HEK293 (cell line): ENCODE data around the gene SLC38A1.

ENCODE experiments used
- GLIS1 ChIP-seq: fragments of 450-650 bp; formaldehyde crosslinking; IDR thresholded peaks from 2 replicates; pipeline ENCODE4 v1.5.1; 2016; ENCODE audit warnings: missing biosample characterization, missing genetic modification characterization
- KLF1 ChIP-seq: fragments of 450-650 bp; formaldehyde crosslinking; IDR thresholded peaks from 2 replicates; pipeline ENCODE4 v1.5.1; 2016; ENCODE audit warnings: missing biosample characterization, missing genetic modification characterization
- KLF9 ChIP-seq: fragments of 450-650 bp; formaldehyde crosslinking; IDR thresholded peaks from 2 replicates; pipeline ENCODE4 v1.5.1; 2016; ENCODE audit warnings: missing biosample characterization, missing genetic modification characterization, low read depth
- MZF1 ChIP-seq: fragments of 450-650 bp; formaldehyde crosslinking; IDR thresholded peaks from 2 replicates; pipeline ENCODE4 v1.5.1; 2017; ENCODE audit warnings: missing biosample characterization, missing genetic modification characterization, borderline replicate concordance
- OVOL3 ChIP-seq: fragments of 450-650 bp; formaldehyde crosslinking; IDR thresholded peaks from 2 replicates; pipeline ENCODE4 v1.5.1; 2016; ENCODE audit warnings: missing biosample characterization, missing genetic modification characterization
- PATZ1 ChIP-seq: fragments of 450-650 bp; formaldehyde crosslinking; IDR thresholded peaks from 2 replicates; pipeline ENCODE4 v1.5.1; 2016; ENCODE audit warnings: missing biosample characterization, missing genetic modification characterization
- YY1 ChIP-seq: fragments of 450-650 bp; formaldehyde crosslinking; IDR thresholded peaks from 2 replicates; pipeline ENCODE4 v1.5.1; 2018; ENCODE audit warnings: missing biosample characterization, missing genetic modification characterization
- ZBTB6 ChIP-seq: fragments of 450-650 bp; formaldehyde crosslinking; IDR thresholded peaks from 2 replicates; pipeline ENCODE4 v1.5.1; 2017; ENCODE audit warnings: missing biosample characterization, missing genetic modification characterization
- ZBTB8A ChIP-seq: fragments of 450-650 bp; formaldehyde crosslinking; IDR thresholded peaks from 2 replicates; pipeline ENCODE4 v1.5.1; 2016; ENCODE audit warnings: missing biosample characterization, missing genetic modification characterization
- ZFP3 ChIP-seq: fragments of 450-650 bp; formaldehyde crosslinking; IDR thresholded peaks from 2 replicates; pipeline ENCODE4 v1.5.1; 2016; ENCODE audit warnings: low read depth, missing biosample characterization, missing genetic modification characterization
- ZNF112 ChIP-seq: fragments of 450-650 bp; formaldehyde crosslinking; IDR thresholded peaks from 2 replicates; pipeline ENCODE4 v1.5.0; 2017; ENCODE audit warnings: missing biosample characterization, missing genetic modification characterization
- ZNF16 ChIP-seq: fragments of 450-650 bp; formaldehyde crosslinking; IDR thresholded peaks from 2 replicates; pipeline ENCODE4 v1.5.1; 2016; ENCODE audit warnings: low read depth, missing biosample characterization, missing genetic modification characterization
- ZNF2 ChIP-seq: fragments of 450-650 bp; formaldehyde crosslinking; IDR thresholded peaks from 2 replicates; pipeline ENCODE4 v1.5.1; 2016; ENCODE audit warnings: missing biosample characterization, missing genetic modification characterization
- ZNF223 ChIP-seq: fragments of 450-650 bp; formaldehyde crosslinking; IDR thresholded peaks from 2 replicates; pipeline ENCODE4 v1.5.1; 2016; ENCODE audit warnings: missing biosample characterization, missing genetic modification characterization
- ZNF239 ChIP-seq: fragments of 450-650 bp; formaldehyde crosslinking; IDR thresholded peaks from 2 replicates; pipeline ENCODE4 v1.5.1; 2016; ENCODE audit warnings: missing biosample characterization, missing genetic modification characterization
- ZNF292 ChIP-seq: fragments of 450-650 bp; formaldehyde crosslinking; IDR thresholded peaks from 2 replicates; pipeline ENCODE4 v1.5.1; 2016; ENCODE audit warnings: low read depth, missing biosample characterization, missing genetic modification characterization, borderline replicate concordance
- ZNF404 ChIP-seq: fragments of 450-650 bp; formaldehyde crosslinking; IDR thresholded peaks from 2 replicates; pipeline ENCODE4 v1.5.1; 2017; ENCODE audit warnings: missing biosample characterization, missing genetic modification characterization
- ZNF48 ChIP-seq: fragments of 450-650 bp; formaldehyde crosslinking; IDR thresholded peaks from 2 replicates; pipeline ENCODE4 v1.5.1; 2016; ENCODE audit warnings: missing biosample characterization, missing genetic modification characterization
- ZNF580 ChIP-seq: fragments of 450-650 bp; formaldehyde crosslinking; IDR thresholded peaks from 2 replicates; pipeline ENCODE4 v1.5.1; 2016; ENCODE audit warnings: missing biosample characterization, missing genetic modification characterization
- ZNF624 ChIP-seq: fragments of 450-650 bp; formaldehyde crosslinking; IDR thresholded peaks from 2 replicates; pipeline ENCODE4 v1.5.1; 2017; ENCODE audit warnings: missing biosample characterization, missing genetic modification characterization
- ZNF670 ChIP-seq: fragments of 450-650 bp; formaldehyde crosslinking; IDR thresholded peaks from 2 replicates; pipeline ENCODE4 v1.5.1; 2016; ENCODE audit warnings: missing biosample characterization, missing genetic modification characterization, low read depth
- ZNF785 ChIP-seq: fragments of 450-650 bp; formaldehyde crosslinking; IDR thresholded peaks from 2 replicates; pipeline ENCODE4 v1.5.1; 2016; ENCODE audit warnings: missing biosample characterization, missing genetic modification characterization
- ZNF792 ChIP-seq: fragments of 450-650 bp; formaldehyde crosslinking; IDR thresholded peaks from 2 replicates; pipeline ENCODE4 v1.5.1; 2016; ENCODE audit warnings: missing biosample characterization, missing genetic modification characterization
- ZSCAN18 ChIP-seq: fragments of 450-650 bp; formaldehyde crosslinking; IDR thresholded peaks from 2 replicates; pipeline ENCODE4 v1.5.1; 2016; ENCODE audit warnings: missing biosample characterization, missing genetic modification characterization
- TF ChIP-seq, protein P1 (sequence below): fragments of 450-650 bp; formaldehyde crosslinking; IDR thresholded peaks from 2 replicates; pipeline ENCODE4 v1.5.1; 2016; ENCODE audit warnings: missing biosample characterization, missing genetic modification characterization
- TF ChIP-seq, protein P2 (sequence below): fragments of 450-650 bp; formaldehyde crosslinking; IDR thresholded peaks from 2 replicates; pipeline ENCODE4 v1.5.1; 2016; ENCODE audit warnings: missing biosample characterization, missing genetic modification characterization
- TF ChIP-seq, protein P3 (sequence below): fragments of 450-650 bp; formaldehyde crosslinking; IDR thresholded peaks from 2 replicates; pipeline ENCODE4 v1.5.1; 2017; ENCODE audit warnings: missing biosample characterization, missing genetic modification characterization
- TF ChIP-seq, protein P4 (sequence below): fragments of 450-650 bp; formaldehyde crosslinking; IDR thresholded peaks from 2 replicates; pipeline ENCODE4 v1.5.1; 2016; ENCODE audit warnings: missing biosample characterization, missing genetic modification characterization, borderline replicate concordance

SLC38A1 gene

GRCh38 chr12:46268583-46269428, at the start of gene SLC38A1 (continued):
- TF ChIP-seq ZSCAN18 (tag by site-specific recombination) (0 out of 2 replicates have a peak, but pooled peaks have one; percentile 13), ZNF292 (no peak), ZFP3 (no peak; the same call in 1 of the 2 replicates), PATZ1 (tag by site-specific recombination) (peak; percentile 90), GLIS1 (tag by site-specific recombination) (peak; percentile 74), ZNF624 (no peak), ZNF112 (tag by site-specific recombination) (no peak), ZNF239 (no peak), ZNF2 (tag by site-specific recombination) (peak; percentile 93), ZNF785 (tag by site-specific recombination) (peak; percentile 82; the same call in 1 of the 2 replicates), ZNF670 (tag by site-specific recombination) (no peak), KLF9 (tag by site-specific recombination) (peak; percentile 56; the same call in 1 of the 2 replicates), ZNF48 (tag by site-specific recombination) (no peak), ZNF792 (tag by site-specific recombination) (0 out of 2 replicates have a peak, but pooled peaks have one; percentile 84), KLF1 (tag by site-specific recombination) (peak; percentile 89), ZNF223 (tag by site-specific recombination) (no peak), OVOL3 (tag by site-specific recombination) (peak; percentile 68; the same call in 1 of the 2 replicates), YY1 (tag by site-specific recombination) (peak; percentile 57), ZNF404 (no peak), MZF1 (tag by site-specific recombination) (peak; percentile 36; the same call in 1 of the 2 replicates), ZNF16 (tag by site-specific recombination) (no peak), ZBTB6 (tag by site-specific recombination) (peak; percentile 5; the same call in 1 of the 2 replicates), ZNF580 (tag by site-specific recombination) (no peak; the same call in 1 of the 2 replicates), ZBTB8A (tag by site-specific recombination) (peak; percentile 96)
- TF ChIP-seq, protein P1, sequence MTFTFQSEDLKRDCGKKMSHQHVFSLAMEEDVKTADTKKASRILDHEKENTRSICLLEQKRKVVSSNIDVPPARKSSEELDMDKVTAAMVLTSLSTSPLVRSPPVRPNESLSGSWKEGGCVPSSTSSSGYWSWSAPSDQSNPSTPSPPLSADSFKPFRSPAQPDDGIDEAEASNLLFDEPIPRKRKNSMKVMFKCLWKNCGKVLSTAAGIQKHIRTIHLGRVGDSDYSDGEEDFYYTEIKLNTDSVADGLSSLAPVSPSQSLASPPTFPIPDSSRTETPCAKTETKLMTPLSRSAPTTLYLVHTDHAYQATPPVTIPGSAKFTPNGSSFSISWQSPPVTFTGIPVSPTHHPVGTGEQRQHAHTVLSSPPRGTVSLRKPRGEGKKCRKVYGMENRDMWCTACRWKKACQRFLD (tag by site-specific recombination), result no peak
- TF ChIP-seq, protein P2, sequence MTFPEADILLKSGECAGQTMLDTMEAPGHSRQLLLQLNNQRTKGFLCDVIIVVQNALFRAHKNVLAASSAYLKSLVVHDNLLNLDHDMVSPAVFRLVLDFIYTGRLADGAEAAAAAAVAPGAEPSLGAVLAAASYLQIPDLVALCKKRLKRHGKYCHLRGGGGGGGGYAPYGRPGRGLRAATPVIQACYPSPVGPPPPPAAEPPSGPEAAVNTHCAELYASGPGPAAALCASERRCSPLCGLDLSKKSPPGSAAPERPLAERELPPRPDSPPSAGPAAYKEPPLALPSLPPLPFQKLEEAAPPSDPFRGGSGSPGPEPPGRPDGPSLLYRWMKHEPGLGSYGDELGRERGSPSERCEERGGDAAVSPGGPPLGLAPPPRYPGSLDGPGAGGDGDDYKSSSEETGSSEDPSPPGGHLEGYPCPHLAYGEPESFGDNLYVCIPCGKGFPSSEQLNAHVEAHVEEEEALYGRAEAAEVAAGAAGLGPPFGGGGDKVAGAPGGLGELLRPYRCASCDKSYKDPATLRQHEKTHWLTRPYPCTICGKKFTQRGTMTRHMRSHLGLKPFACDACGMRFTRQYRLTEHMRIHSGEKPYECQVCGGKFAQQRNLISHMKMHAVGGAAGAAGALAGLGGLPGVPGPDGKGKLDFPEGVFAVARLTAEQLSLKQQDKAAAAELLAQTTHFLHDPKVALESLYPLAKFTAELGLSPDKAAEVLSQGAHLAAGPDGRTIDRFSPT (tag by site-specific recombination), result peak; percentile 96
- TF ChIP-seq, protein P3, sequence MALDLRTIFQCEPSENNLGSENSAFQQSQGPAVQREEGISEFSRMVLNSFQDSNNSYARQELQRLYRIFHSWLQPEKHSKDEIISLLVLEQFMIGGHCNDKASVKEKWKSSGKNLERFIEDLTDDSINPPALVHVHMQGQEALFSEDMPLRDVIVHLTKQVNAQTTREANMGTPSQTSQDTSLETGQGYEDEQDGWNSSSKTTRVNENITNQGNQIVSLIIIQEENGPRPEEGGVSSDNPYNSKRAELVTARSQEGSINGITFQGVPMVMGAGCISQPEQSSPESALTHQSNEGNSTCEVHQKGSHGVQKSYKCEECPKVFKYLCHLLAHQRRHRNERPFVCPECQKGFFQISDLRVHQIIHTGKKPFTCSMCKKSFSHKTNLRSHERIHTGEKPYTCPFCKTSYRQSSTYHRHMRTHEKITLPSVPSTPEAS (tag by site-specific recombination), result 0 out of 2 replicates have a peak, but pooled peaks have one; percentile 36
- TF ChIP-seq, protein P4, sequence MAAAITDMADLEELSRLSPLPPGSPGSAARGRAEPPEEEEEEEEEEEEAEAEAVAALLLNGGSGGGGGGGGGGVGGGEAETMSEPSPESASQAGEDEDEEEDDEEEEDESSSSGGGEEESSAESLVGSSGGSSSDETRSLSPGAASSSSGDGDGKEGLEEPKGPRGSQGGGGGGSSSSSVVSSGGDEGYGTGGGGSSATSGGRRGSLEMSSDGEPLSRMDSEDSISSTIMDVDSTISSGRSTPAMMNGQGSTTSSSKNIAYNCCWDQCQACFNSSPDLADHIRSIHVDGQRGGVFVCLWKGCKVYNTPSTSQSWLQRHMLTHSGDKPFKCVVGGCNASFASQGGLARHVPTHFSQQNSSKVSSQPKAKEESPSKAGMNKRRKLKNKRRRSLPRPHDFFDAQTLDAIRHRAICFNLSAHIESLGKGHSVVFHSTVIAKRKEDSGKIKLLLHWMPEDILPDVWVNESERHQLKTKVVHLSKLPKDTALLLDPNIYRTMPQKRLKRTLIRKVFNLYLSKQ (tag by site-specific recombination), result no peak
